Osteocyte (in vitro differentiated cells): ENCODE results near the gene INPP4B. TPM values are rescaled to one million over a fixed set of nuclear protein-coding genes. Genes with fewer than 3 reads are reported as not detected.

Experiments used
- DNase-seq: peaks from one replicate; pipeline ENCODE4 v3.0.0; 2021; ENCODE audit warnings: mixed read lengths; ENCODE audit not compliant: unreplicated experiment; ENCODE audit errors: extremely low spot score
- H3K27ac Mint-ChIP-seq: one replicate; pipeline ENCODE4 v1.8.0; 2021; ENCODE audit warnings: mild to moderate bottlenecking, mixed read lengths; ENCODE audit not compliant: unreplicated experiment
- H3K27me3 Mint-ChIP-seq: one replicate; pipeline ENCODE4 v1.8.0; 2021; ENCODE audit warnings: mixed read lengths; ENCODE audit not compliant: unreplicated experiment
- H3K36me3 Mint-ChIP-seq: one replicate; pipeline ENCODE4 v1.8.0; 2021; ENCODE audit warnings: mixed read lengths; ENCODE audit not compliant: unreplicated experiment
- H3K4me1 Mint-ChIP-seq: one replicate; pipeline ENCODE4 v1.8.0; 2021; ENCODE audit warnings: mixed read lengths; ENCODE audit not compliant: unreplicated experiment
- H3K4me3 Mint-ChIP-seq: one replicate; pipeline ENCODE4 v1.8.0; 2021; ENCODE audit warnings: mild to moderate bottlenecking, moderate library complexity, mixed read lengths; ENCODE audit not compliant: unreplicated experiment
- H3K9me3 Mint-ChIP-seq: one replicate; pipeline ENCODE4 v1.8.0; 2021; ENCODE audit warnings: mixed read lengths; ENCODE audit not compliant: unreplicated experiment
- CTCF ChIP-seq: fragments of 200-600 bp; sonication (generic); IDR thresholded peaks from 2 replicates; pipeline ENCODE4 v1.5.0; 2021; ENCODE audit warnings: antibody characterized with exemption, mild to moderate bottlenecking, moderate library complexity
- total RNA-seq: library from RNA; stranded (reverse); gene quantifications from 2 replicates; pipeline ENCODE4 v1.2.1, GENCODE V29; 2021

Gene INPP4B
- total RNA-seq, 1 donor from 2014 or later = 10.9 TPM

- peaks cover 12% of the 10 kb centered on the region for H3K4me1 Mint-ChIP-seq
- no peaks in the 10 kb centered on the region for H3K9me3 Mint-ChIP-seq
- DNase-seq = no peak
- H3K27me3 Mint-ChIP-seq = peaks cover 55% of the 10 kb centered on the region
- H3K36me3 Mint-ChIP-seq = no peaks in the 10 kb centered on the region
- peak overlapping the region; percentile 91 for H3K4me3 Mint-ChIP-seq
- no peak overlapping the region for H3K27ac Mint-ChIP-seq
- TF ChIP-seq CTCF = no peak
Measured at GRCh38 chr4:142845293-142846107, 601 bp downstream of the INPP4B start.

- no peak for DNase-seq
- Mint-ChIP-seq H3K4me3 (peak overlapping the region; percentile 91), H3K27ac (no peak overlapping the region), H3K36me3 (no peaks in the 10 kb centered on the region), H3K4me1 (peaks cover 12% of the 10 kb centered on the region), H3K27me3 (peaks cover 55% of the 10 kb centered on the region), H3K9me3 (no peaks in the 10 kb centered on the region)
- no peak for TF ChIP-seq CTCF
Measured at GRCh38 chr4:142844782-142845181, 1.3 kb downstream of the INPP4B start.

- DNase-seq = no peak
- Mint-ChIP-seq H3K27me3 (peaks cover 33% of the 10 kb centered on the region), H3K36me3 (no peaks in the 10 kb centered on the region), H3K27ac (no peak overlapping the region), H3K9me3 (no peaks in the 10 kb centered on the region), H3K4me3 (no peak overlapping the region), H3K4me1 (peaks cover 10% of the 10 kb centered on the region)
- TF ChIP-seq CTCF = peak; percentile 79
Measured at GRCh38 chr4:142840516-142841123, 5.5 kb downstream of the INPP4B start.

GRCh38 chr4:142838778-142839177 lies 7.3 kb downstream of the INPP4B start:
- no peak for TF ChIP-seq CTCF
- Mint-ChIP-seq H3K4me3 (no peak overlapping the region), H3K36me3 (no peaks in the 10 kb centered on the region), H3K27ac (no peak overlapping the region), H3K4me1 (no peaks in the 10 kb centered on the region), H3K9me3 (no peaks in the 10 kb centered on the region), H3K27me3 (peaks cover 15% of the 10 kb centered on the region)
- DNase-seq = no peak

GRCh38 chr4:142832022-142832421 lies 14.1 kb downstream of the INPP4B start:
- Mint-ChIP-seq H3K36me3 (no peaks in the 10 kb centered on the region), H3K27ac (no peak overlapping the region), H3K9me3 (no peaks in the 10 kb centered on the region), H3K4me1 (no peaks in the 10 kb centered on the region), H3K27me3 (peaks cover 11% of the 10 kb centered on the region), H3K4me3 (no peak overlapping the region)
- no peak for TF ChIP-seq CTCF
- no peak for DNase-seq
